ENCODE results near the gene NECTIN3. TPM values are rescaled to one million over a fixed set of nuclear protein-coding genes. Genes with fewer than 3 reads are reported as not detected.

Gene NECTIN3, protein sequence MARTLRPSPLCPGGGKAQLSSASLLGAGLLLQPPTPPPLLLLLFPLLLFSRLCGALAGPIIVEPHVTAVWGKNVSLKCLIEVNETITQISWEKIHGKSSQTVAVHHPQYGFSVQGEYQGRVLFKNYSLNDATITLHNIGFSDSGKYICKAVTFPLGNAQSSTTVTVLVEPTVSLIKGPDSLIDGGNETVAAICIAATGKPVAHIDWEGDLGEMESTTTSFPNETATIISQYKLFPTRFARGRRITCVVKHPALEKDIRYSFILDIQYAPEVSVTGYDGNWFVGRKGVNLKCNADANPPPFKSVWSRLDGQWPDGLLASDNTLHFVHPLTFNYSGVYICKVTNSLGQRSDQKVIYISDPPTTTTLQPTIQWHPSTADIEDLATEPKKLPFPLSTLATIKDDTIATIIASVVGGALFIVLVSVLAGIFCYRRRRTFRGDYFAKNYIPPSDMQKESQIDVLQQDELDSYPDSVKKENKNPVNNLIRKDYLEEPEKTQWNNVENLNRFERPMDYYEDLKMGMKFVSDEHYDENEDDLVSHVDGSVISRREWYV
- 9.5 TPM for total RNA-seq
- long read RNA-seq, transcript NECTIN3-206 (6 exons, 3,664 nt): major isoform, 5 of 5 reads
- long read RNA-seq, partial matches to known transcripts: 0 of 5 reads
- long read RNA-seq, other reads (novel, unspliced or antisense): 0 of 5 reads

DNA sequence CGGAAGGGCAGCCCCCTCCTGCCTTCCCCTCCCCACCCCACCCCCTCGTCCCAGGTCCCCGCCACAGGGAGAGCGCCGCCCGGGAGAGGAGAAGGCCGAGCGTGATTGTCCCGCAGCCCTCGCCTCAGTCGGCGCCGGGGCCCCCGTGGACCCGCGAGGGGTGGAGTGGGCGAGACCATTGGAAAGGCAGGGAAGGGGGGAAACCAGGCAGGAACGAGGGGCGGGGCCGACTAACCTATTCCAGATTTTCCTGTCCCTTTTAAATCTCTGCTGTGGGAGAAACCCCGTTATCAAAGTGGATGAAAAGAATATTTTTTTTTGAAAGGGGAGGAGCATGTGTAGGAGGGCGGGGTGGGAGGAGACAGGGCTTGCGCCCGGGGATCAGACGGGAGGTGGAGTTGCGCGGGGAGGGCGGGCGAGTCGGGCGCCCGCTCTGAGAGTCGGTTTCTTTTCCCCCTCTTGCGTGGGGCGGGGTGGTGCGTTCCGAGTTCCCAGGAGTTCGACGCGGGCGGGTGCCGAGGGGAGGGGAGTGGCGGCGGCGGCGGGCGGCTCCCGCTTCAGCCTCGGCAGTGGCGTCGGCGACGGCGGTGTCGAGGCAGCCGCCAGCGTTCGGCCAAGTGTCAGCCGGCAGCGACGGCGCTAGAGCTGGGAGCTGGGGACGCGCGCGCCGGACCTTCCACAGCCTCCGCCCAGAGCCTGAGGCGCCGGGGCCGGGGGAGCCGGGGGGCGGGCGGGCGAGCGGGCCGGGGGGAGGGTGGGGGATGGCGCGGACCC is at the start of gene NECTIN3:
Gene NECTIN3 (plus strand): TSS at position 560 of the 774 bp plus-strand sequence. CDS start 202 bp downstream, at position 762.
- peak; percentile 95 for ATAC-seq (ENCODE audit: poor library complexity)
- DNase-seq: peak; percentile 95
- intact Hi-C loops (cut with DNase I): no loop called here

DNA sequence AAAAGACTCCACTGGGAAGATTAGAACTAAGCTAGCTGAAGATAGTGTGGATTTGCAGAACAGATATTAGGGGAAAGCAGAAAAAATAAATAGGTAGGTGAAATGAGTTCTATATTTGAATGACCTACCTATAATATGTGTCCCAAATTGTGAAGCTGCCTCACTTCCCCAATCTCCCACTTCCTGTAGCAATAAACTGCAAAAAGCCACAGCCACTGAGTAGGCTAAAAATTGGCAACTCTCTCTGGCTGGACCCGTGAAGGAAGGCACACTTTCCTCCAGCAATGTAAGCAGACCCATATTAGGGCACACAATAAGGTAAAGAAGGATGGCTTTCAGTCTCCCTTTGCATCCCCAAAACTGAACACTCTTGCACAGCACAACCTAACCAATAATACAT is 43.7 kb upstream of the NECTIN3 start:
- intact Hi-C loops (cut with DNase I): no loop called here
- ATAC-seq (ENCODE audit: poor library complexity): no peak
- no peak for DNase-seq

DNA sequence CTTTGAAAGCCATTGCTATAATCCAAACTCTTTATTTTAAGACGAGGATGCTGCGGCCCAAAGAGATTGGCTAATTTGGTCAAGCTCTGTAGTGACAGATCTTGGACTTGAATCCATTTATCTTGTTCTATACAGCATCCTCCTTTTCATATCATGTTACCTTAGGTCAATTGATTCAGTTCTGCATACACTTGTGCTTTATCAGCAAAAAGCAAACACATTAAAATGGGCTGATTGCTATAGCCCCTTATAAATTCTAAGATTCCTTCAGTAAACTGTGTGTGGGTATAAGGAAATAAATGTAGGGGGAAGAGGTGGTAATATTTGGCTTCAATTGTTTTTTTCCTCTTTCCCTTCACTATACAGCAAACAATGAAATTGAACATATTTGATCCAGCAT is 40.1 kb upstream of the NECTIN3 start:
- no peak for ATAC-seq (ENCODE audit: poor library complexity)
- no peak for DNase-seq
- intact Hi-C loops (cut with DNase I): no loop called here

DNA sequence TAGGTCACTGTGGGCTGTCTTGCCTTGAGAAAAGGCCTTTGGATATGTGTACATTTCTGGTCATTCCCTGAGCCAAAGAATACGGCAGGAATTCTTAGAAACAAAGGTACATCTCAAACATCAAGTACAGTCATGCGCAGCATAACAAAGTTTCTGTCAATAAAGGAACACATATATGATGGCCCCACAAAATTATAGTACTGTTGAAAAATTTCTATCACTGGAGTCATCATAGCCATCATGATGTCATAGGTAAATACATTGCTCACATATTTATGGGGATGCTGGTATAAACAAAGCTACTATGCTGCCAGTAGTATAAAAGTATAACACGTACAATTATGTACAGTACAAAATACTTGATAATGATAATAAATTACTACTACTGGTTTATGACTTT is 38.9 kb upstream of the NECTIN3 start:
- intact Hi-C loops (cut with DNase I): no loop called here
- DNase-seq: no peak
- ATAC-seq (ENCODE audit: poor library complexity): no peak

- intact Hi-C loops (cut with DNase I): no loop called here
- DNase-seq (no peak), ATAC-seq (ENCODE audit: poor library complexity) (no peak)
These were observed 38.1 kb upstream of the NECTIN3 start for GRCh38 chr3:111033470-111034050.

DNA sequence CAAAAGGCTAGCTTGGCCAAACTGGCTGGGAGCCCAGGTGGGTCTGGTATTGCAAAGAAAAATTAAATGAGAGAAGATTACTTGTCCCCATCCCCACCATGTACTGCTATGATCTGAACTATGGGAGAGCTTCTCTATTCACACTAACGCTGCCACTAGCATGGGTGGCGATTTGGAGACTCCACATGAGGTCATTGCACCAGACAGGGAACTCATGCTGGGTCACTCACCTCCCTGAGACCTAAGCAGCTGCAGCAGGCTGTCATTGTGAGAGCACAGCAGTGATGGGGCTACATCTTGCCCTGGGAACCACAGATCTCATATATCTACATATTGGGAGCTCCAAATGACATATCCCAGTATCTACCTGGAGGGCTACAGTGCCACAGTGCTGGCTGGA is 36.3 kb upstream of the NECTIN3 start:
- DNase-seq (no peak), ATAC-seq (ENCODE audit: poor library complexity) (no peak)
- intact Hi-C loops (cut with DNase I): no loop called here

GRCh38 chr3:111035902-111036301 is 35.7 kb upstream of the NECTIN3 start:
- ATAC-seq (ENCODE audit: poor library complexity): no peak
- intact Hi-C loops (cut with DNase I): no loop called here
- DNase-seq: no peak

DNA sequence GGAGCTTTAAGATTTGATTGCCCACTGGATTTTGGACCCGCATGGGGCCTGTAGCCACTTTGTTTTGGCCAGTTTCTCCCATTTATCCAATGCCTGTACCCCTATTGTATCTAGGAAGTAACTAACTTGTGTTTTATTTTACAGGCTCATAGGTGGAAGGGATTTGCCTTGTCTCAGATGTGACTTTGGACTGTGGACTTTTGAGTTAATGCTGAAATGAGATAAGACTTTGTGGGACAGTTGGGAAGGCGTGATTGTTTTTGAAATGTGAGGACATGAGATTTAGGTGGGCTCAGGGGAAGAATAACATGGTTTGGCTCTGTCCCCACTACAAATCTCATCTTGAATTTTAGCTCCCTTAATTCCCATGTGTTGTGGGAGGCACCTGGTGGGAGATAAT is 30.7 kb upstream of the NECTIN3 start:
- intact Hi-C loops (cut with DNase I): no loop called here
- ATAC-seq (ENCODE audit: poor library complexity): no peak
- DNase-seq: no peak

- no peak for DNase-seq
- ATAC-seq (ENCODE audit: poor library complexity): no peak
- intact Hi-C loops (cut with DNase I): no loop called here
These were observed 26.1 kb upstream of the NECTIN3 start for GRCh38 chr3:111045564-111045963.

GRCh38 chr3:111047042-111047441 is 24.6 kb upstream of the NECTIN3 start:
- DNase-seq (no peak), ATAC-seq (ENCODE audit: poor library complexity) (no peak)
- intact Hi-C loops (cut with DNase I): no loop called here

GRCh38 chr3:111047812-111048435 is 23.7 kb upstream of the NECTIN3 start:
- intact Hi-C loops (cut with DNase I): no loop called here
- ATAC-seq (ENCODE audit: poor library complexity) (no peak), DNase-seq (no peak)

DNA sequence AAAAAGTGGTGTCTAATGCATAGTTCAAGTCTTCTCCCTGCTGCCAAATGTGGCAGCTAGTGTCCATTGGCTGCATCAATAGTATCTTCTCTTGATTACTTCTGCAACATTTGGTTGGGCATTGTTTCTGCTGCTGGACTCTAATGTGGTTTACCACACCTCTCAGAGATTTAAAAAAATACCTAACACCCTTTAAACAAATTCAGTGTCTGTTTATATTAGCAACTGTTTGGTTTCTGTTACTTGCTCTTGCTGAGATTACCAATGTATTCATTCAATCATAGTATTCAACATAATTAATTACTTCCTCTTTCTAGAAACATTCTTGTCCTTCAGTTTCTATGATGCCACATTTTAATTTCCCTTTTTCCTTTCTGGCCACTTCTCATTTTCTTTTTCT is 20.3 kb upstream of the NECTIN3 start:
- ATAC-seq (ENCODE audit: poor library complexity) (no peak), DNase-seq (no peak)
- intact Hi-C loops (cut with DNase I): no loop called here

- intact Hi-C loops (cut with DNase I): no loop called here
- no peak for DNase-seq
- ATAC-seq (ENCODE audit: poor library complexity): no peak
These were observed 3.0 kb upstream of the NECTIN3 start for GRCh38 chr3:111068574-111068973.

- intact Hi-C loops (cut with DNase I): no loop called here
- no peak for DNase-seq
- peak; percentile 23 for ATAC-seq (ENCODE audit: poor library complexity)
These were observed 1.4 kb upstream of the NECTIN3 start for GRCh38 chr3:111069974-111070771.

- DNase-seq (no peak), ATAC-seq (ENCODE audit: poor library complexity) (peak; percentile 63)
- intact Hi-C loops (cut with DNase I): no loop called here
These were observed 802 bp upstream of the NECTIN3 start for GRCh38 chr3:111070772-111071256.

- DNase-seq: peak; percentile 46
- intact Hi-C loops (cut with DNase I): no loop called here
- peak; percentile 44 for ATAC-seq (ENCODE audit: poor library complexity)
These were observed 660 bp downstream of the NECTIN3 start for GRCh38 chr3:111072031-111072921.

GRCh38 chr3:111073218-111073617 is 1.6 kb downstream of the NECTIN3 start:
- ATAC-seq (ENCODE audit: poor library complexity) (no peak), DNase-seq (no peak)
- intact Hi-C loops (cut with DNase I): no loop called here
